AG09309 (cell line): ENCODE measurements around the gene ARHGAP26.

Source experiments
- DNase-seq: peaks from one replicate; pipeline ENCODE4 v3.0.0-alpha.2; 2010; ENCODE audit warnings: low read depth
- H3K4me3 ChIP-seq: 2 replicates; pipeline ENCODE4 v1.5.1; 2011; ENCODE audit warnings: mild to moderate bottlenecking, low read depth, low read length, moderate library complexity; ENCODE audit not compliant: control insufficient read depth
- CTCF ChIP-seq: IDR thresholded peaks from 2 replicates; pipeline ENCODE4 v1.5.1; 2011; ENCODE audit warnings: mild to moderate bottlenecking, low read depth, low read length, inconsistent platforms; ENCODE audit not compliant: insufficient read depth, control insufficient read depth; ENCODE audit errors: missing control alignments

The ARHGAP26 gene

GRCh38 chr5:142821733-142822487 is 51.7 kb downstream of the ARHGAP26 start:
- no peak overlapping the region for H3K4me3 ChIP-seq
- peak; percentile 63 for DNase-seq
- TF ChIP-seq CTCF, result no peak

GRCh38 chr5:142823126-142823525 is 52.9 kb downstream of the ARHGAP26 start:
- TF ChIP-seq CTCF, result no peak
- no peak for DNase-seq
- H3K4me3 ChIP-seq, result no peak overlapping the region

GRCh38 chr5:142823806-142824205 is 53.6 kb downstream of the ARHGAP26 start:
- no peak overlapping the region for H3K4me3 ChIP-seq
- TF ChIP-seq CTCF, result no peak
- no peak for DNase-seq

DNA sequence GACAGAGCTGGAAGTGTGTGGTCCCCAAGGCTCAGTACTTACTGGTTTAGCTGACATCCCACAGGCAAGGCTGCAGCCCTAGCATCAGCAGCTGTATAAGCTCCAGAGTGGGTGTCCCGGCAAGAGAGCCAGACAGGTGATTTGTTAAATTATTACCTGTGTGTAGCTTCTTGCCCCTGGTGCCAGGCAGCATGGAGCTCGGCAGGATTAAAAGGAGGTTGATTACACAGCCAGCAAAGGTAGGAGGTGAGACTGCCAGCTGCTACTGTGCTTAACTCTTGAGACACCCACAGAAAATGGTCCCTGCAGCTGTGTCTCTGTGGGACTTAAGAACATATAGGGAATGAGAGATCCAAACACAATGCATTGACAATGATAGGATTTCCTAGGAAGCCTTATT is 54.2 kb downstream of the ARHGAP26 start:
- DNase-seq, result no peak
- no peak overlapping the region for H3K4me3 ChIP-seq
- TF ChIP-seq CTCF, result no peak

GRCh38 chr5:142825378-142826089 is 55.4 kb downstream of the ARHGAP26 start:
- no peak for TF ChIP-seq CTCF
- no peak overlapping the region for H3K4me3 ChIP-seq
- no peak for DNase-seq

- no peak for DNase-seq
- no peak for TF ChIP-seq CTCF
- H3K4me3 ChIP-seq, result no peak overlapping the region
These were observed 55.9 kb downstream of the ARHGAP26 start for GRCh38 chr5:142826093-142826492.
